PC-9 (cell line): ENCODE measurements around the gene NRP1.

ENCODE experiments used
- EZH2 ChIP-seq: fragments of 200-600 bp; sonication (generic); IDR thresholded peaks from 2 replicates; pipeline ENCODE4 v1.8.0; 2017; ENCODE audit warnings: antibody characterized with exemption, low read depth
- TF ChIP-seq, protein P1 (sequence below): fragments of 200-600 bp; sonication (generic); conservative IDR thresholded peaks from 2 replicates; pipeline ENCODE4 v1.6.1; 2017; ENCODE audit warnings: mixed run types, antibody characterized with exemption, mild to moderate bottlenecking, moderate library complexity

DNA sequence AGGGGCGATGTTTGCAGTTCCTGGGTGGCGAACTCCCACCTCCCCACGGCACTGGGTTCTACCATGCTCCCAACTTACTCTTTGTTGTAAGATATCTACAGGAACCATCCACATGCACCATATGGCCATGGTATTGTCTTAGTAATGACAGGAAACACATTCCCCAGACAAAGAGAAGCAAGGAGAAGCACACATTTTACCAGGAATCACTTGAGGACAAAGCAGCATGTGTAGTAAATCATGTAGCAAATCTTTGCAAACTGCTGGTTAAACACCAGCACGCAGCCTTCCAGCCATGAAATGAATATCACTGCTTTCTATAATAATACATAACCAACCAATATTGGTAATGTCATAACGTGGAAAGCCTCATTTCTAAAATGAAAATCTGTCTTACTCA is 101.2 kb downstream of the NRP1 start:
- TF ChIP-seq, protein P1, sequence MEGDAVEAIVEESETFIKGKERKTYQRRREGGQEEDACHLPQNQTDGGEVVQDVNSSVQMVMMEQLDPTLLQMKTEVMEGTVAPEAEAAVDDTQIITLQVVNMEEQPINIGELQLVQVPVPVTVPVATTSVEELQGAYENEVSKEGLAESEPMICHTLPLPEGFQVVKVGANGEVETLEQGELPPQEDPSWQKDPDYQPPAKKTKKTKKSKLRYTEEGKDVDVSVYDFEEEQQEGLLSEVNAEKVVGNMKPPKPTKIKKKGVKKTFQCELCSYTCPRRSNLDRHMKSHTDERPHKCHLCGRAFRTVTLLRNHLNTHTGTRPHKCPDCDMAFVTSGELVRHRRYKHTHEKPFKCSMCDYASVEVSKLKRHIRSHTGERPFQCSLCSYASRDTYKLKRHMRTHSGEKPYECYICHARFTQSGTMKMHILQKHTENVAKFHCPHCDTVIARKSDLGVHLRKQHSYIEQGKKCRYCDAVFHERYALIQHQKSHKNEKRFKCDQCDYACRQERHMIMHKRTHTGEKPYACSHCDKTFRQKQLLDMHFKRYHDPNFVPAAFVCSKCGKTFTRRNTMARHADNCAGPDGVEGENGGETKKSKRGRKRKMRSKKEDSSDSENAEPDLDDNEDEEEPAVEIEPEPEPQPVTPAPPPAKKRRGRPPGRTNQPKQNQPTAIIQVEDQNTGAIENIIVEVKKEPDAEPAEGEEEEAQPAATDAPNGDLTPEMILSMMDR = no peak
- TF ChIP-seq EZH2 = no peak
